Renal cortical epithelial cell (primary cell): ENCODE measurements around the gene MTARC1. TPM values are rescaled to one million over a fixed set of nuclear protein-coding genes. Genes with fewer than 3 reads are reported as not detected.

Experiments
- DNase-seq: peaks from one replicate; pipeline ENCODE4 v3.0.0-alpha.2; 2011; ENCODE audit warnings: low read depth
- total RNA-seq: library from RNA; depleted of rRNA; stranded (reverse); fragments of >200 nt; gene quantifications from 2 replicates; pipeline ENCODE4 v1.2.3, GENCODE V29; 2014

The MTARC1 gene
- total RNA-seq, 1 donor from 2014 or later, result 5.0 TPM

DNA sequence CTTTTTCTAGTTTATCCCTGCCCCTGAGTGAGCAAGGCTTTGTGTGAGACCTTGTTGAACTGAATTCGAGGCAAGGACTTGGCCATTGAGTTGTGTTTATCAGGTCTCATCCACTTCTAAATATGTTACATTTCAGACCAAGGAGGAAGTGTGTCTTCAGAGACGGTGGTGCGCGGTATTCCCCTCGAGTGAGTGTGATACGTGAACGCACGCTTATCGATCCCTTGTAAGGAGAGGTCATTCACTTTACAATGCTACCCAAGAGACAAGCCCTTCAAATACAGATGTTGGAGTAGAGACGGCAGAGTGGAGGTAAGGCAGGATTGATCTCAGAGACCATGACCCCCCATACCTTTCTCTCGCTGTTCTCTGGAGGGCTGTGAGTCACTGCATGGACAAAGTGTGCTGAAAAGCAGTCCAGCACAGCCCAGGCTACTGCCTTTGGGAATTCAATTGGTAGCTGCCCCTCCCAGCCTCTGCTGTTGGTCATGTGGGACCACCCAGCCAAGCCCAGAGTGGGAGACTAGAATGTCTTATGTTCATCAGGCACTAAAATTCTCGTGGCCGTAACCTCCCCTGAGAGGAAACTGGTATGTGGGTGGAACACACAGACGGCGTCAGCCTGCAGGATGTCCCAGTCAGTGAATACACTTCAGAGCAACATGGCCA is 16.3 kb upstream of the MTARC1 start:
- DNase-seq, result no peak

DNA sequence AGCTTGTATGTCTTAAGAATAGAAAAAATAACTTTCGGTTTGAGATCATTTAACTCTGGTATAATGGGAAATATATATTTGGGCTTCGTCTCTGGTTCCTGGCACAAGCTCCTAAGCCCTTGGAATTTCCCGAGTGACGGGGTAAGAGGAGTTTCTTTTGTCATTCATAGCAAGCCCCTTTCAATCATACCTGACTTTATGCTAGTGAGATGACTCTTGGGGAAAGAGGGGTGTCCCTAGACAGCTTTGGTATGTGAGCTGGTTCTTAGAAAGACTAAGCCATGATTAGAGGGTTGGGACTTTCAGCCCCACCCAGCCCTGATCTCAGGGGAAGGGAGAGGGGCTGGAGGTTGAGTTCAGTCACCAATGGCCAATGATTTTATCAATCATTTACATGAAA is 13.9 kb upstream of the MTARC1 start:
- DNase-seq, result no peak

- DNase-seq, result no peak
These were observed 11.4 kb upstream of the MTARC1 start for GRCh38 chr1:220775240-220775853.

DNA sequence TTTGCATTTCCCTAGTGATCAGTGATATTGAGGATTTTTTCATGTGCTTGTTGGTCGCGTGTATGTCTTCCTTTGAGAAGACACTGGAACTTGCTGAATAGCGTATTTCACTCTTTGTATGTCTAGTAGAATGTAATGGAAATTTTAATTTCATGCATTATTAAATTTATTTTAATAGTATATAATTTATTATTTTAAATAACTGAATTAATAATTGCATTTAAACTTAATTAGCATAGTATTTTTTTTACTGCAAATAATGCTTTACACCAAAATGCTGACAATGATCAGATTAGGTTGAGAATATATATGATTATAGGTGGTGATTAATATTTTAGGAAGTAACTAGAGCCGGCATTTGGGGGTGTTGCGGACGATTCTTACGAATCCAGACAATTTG is 10.5 kb upstream of the MTARC1 start:
- DNase-seq, result no peak

DNA sequence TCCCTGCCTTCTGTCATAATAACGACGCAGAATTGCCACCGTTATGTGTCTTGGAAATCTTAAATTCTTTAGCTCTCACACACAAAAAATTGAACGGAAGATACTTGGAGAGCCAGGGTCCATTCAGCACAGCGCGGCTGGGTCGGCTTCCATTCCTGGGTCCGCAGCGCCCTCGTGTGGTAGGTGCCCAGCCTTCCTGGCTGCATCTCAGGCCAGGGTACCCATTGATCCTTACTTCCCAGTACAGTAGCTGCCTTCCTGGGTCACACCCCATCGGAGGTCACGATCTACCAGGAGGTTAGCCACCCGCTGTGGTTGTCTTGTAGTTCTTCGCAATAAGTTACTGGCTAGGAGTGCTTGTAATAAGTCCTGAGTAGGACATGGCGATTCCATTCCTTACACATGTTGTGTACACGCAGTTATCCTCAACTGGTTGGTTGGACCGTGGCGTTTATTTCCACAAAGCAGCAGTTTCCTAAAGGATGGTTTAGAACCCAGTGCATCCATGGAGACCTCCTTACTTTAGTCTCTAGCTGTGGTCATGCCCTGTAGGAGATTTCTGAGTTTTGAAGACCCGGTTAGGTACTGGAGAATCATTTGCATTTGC is 9.9 kb upstream of the MTARC1 start:
- peak; percentile 33 for DNase-seq

- DNase-seq, result no peak
These were observed 3.3 kb upstream of the MTARC1 start for GRCh38 chr1:220783453-220783852.

DNA sequence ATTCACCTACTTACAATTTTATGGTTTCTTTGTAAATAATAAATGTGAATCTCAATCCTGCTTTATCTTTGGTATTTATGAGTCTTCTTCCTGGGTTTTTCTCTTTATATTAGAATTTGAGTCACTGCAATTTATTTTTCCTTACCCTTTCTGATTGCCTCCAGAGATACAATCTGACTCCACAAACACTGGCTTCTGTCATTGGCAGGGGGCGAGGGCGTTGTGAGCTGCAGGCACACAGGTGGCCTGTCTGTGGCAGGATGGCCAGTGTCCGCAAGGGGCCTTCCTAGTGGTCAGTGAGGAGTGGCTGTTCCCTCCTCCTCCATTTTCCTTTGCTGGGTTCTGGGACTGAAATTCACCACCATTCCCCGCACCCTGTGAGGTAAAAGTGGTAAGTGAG is 2.0 kb upstream of the MTARC1 start:
- no peak for DNase-seq

GRCh38 chr1:220785166-220786056 is 1.3 kb upstream of the MTARC1 start:
- no peak for DNase-seq

- no peak for DNase-seq
These were observed 716 bp upstream of the MTARC1 start for GRCh38 chr1:220786057-220786336.

GRCh38 chr1:220787069-220787619 is 431 bp downstream of the MTARC1 start:
- no peak for DNase-seq

- no peak for DNase-seq
These were observed 2.2 kb downstream of the MTARC1 start for GRCh38 chr1:220788900-220789299.

DNA sequence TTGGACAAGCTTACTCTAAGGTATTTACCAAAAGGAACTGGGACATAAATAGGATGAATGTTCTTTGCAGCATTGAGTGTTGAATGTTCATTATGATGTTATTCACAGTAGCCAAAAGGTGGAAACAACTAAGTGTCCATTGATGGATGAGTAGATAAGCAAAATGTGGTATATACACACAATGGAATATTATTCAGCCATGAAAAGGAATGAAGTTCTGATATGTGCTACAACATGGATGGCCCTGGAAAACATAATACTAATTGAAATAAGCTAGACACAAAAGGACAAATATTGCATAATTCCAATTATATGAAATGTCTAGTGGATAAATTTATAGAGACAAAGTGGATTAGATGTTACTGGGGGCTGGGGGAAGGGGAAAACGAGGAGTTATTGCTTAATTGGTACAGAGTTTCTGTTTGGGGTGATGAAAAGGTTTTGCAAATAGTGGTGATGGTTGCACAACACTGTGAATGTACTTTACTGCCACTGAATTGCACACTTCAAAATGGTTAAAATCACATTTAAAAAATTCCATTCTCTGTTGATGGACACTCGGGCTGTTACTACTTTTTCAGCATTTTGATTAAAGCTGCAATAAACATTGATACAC is 2.9 kb downstream of the MTARC1 start:
- peak; percentile 38 for DNase-seq

DNA sequence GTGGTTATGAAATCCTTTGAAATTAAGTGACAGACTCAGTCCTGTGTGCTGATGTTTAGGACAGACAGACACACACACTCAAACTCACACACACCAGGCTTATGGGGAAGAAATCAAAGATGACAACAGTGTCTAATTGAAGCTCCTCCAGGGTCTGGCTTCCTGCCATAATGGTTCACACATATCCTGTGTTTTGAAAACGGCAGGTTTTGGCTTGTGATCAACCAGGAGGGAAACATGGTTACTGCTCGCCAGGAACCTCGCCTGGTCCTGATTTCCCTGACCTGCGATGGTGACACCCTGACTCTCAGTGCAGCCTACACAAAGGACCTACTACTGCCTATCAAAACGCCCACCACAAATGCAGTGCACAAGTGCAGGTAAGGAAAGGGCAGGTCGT is 4.6 kb downstream of the MTARC1 start:
- peak; percentile 9 for DNase-seq

DNA sequence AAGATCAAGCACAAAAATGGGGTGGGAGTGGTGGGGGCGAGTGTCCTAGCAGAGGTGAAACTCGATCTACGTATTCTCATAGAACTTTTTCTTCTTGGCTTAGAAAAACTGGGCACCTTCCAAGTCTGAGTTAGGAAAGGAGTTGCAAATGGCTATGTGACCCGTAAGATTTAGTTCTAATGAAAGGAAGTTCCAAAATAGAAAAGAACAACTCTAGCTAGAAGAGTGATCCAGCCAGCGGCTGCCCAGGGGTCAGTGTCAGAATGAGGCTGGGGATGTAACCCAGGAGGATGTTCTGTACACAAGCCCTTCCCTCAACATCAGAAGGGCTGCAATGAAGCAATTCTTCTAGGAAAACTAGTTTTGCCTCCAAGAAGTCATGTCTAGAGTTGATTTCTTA is 5.2 kb downstream of the MTARC1 start:
- no peak for DNase-seq

DNA sequence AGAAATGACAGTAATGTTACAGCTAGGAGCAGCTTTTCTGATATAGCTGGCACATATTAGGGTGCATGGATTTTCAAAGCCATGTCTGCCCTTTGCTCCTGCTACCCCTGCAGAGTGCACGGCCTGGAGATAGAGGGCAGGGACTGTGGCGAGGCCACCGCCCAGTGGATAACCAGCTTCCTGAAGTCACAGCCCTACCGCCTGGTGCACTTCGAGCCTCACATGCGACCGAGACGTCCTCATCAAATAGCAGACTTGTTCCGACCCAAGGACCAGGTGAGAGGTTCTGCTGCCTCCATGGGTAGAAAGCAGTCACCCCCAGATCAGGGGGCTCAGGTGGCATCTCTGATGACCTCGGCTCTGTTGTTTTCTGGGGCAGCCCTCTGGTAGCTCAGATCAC is 9.8 kb downstream of the MTARC1 start:
- no peak for DNase-seq

DNA sequence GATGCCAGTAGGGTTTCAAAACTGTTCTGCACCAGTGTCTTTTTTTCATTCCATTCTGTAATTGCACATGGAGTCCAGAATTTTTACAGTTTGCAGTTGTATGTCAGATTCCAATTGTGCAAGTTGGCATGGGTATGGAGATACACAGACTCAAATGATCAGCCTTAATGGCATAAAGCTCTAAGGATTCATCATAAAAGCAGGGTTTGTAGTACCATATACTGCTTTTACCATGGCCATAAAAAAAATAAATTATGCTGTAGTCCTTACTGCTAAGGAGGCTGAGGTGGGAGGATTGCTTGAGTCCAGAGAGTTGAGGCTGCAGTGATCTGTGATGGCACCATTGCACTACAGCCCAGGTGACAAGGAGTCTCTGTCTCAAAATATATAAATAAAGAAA is 10.3 kb downstream of the MTARC1 start:
- DNase-seq, result no peak

DNA sequence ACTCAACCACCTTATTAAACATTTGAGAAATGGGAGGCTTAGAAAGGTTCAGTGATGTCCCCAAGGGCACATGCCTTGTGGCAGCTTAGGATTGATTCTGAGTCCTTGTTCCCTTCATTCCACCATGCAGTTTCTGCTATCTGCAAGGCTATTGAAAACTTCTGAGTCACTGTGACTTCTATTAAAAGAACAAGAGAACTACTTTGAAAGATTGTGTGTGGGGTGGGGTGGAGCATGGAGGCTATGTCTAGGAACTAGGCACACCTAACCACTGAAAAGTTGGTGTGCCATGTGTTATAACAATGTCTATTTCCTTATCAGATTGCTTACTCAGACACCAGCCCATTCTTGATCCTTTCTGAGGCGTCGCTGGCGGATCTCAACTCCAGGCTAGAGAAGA is 10.8 kb downstream of the MTARC1 start:
- DNase-seq, result no peak

DNA sequence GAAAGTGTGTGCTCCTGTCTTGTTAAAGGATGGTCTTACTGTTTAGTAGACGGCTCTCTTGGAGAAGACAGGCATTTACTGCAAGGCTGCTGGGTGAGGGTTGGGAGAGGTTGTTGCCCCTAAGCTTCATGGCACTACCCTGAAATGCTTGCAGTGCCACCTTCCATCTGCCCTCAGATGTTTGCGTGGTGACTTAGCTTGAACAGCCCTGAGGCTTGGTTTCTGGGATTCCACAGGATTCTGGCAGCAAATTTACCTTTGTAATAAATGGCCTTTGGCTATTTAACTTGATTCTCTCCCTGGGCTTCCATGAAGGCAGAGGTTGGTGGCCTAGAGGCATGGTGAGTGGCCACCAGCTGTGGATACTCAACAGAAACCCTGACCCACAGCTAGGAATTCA is 11.6 kb downstream of the MTARC1 start:
- DNase-seq, result no peak

DNA sequence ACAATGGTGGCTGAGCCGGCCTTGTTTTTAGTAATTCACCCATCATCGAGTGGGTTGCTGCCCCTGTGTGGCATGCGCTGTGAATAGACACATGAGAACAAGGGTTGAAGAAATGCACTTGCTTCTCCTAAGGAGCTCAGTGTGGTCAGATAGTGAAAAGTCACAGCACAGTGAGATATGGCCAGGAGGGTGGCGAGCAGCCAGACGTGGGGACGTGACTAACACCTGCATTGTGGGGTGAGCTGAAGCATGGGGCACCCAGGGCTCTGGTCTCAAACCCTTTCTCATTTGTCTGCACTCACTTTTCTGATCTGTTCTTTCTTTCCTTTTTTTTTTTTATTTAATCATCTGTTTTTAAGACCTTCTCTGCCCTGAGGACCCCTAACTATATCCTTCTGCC is 13.5 kb downstream of the MTARC1 start:
- no peak for DNase-seq

DNA sequence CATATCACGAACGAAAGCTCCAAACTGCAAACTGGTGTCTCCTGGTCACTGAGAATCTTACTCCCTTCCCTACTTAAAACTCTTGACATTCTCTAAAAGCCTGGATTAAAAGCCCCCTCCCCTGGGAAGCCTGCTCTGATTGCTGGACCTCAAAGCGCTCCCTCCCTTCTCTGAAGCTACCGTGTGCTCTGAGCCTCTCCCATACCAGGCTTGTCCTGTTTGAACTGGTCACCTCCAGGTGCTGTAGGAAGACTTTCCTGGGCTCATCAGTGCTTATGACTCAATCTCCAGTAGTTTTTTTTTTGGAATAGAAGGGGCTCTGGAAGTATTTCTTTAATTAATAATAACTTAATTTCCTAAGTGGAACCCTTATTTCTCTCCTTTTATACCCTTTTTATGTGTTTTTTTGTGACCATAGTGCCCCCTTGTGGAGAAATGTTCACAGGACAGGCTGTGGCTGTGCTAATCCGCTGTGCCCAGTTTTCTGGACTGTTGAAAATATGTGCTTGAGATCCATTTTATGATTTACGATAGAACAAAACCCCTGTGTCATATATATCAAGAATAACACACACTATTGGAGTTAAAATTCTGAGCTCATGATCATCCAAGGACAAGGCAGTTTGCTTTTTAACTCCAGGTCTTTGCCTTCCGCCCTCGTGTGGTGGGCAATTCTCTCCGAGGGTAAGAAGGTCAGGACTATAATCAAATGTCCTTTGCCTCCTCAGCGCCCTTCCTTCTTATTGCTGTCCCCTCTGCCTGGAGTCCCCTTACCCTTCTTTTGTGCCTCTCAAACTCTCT is 16.9 kb downstream of the MTARC1 start:
- peak; percentile 40 for DNase-seq

DNA sequence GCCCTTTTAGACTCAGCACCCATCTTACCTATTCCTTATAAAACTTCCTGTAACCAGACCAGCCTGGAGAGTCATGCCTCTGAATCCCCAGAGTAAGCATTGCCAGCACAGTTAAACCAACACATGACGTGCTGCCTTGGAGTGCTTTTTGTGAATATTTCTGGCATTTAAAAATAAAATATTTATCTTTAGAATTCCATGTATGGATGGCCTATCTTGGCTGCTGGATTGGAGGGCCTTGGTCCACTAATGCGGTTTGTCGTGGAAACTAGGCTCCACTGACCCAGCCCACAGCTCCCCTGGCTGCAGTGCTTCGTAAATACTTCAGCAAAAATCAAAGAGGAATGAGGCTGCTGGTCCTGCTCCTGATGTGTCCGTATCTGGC is 17.5 kb downstream of the MTARC1 start:
- DNase-seq, result no peak
